ENCODE data around the gene ING2.
"Not testable (repeated sequence)": the region's sequence is repeated elsewhere in the genome, so short reads cannot be mapped to it uniquely, and the experiment has no call there.

ING2 gene

GRCh38 chr4:183550345-183551093, 45.7 kb downstream of the ING2 start:
- no peak for DNase-seq (ENCODE audit: low read depth)
- H3K4me3 ChIP-seq (replicated peaks; ENCODE audit: low read depth, low read length) = no peak overlapping the region
- TF ChIP-seq, protein P1, sequence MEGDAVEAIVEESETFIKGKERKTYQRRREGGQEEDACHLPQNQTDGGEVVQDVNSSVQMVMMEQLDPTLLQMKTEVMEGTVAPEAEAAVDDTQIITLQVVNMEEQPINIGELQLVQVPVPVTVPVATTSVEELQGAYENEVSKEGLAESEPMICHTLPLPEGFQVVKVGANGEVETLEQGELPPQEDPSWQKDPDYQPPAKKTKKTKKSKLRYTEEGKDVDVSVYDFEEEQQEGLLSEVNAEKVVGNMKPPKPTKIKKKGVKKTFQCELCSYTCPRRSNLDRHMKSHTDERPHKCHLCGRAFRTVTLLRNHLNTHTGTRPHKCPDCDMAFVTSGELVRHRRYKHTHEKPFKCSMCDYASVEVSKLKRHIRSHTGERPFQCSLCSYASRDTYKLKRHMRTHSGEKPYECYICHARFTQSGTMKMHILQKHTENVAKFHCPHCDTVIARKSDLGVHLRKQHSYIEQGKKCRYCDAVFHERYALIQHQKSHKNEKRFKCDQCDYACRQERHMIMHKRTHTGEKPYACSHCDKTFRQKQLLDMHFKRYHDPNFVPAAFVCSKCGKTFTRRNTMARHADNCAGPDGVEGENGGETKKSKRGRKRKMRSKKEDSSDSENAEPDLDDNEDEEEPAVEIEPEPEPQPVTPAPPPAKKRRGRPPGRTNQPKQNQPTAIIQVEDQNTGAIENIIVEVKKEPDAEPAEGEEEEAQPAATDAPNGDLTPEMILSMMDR (IDR thresholded peaks at IDR 0.05; ENCODE audit: low read length, missing control alignments) = no peak

- DNase-seq (ENCODE audit: low read depth) = no peak
- TF ChIP-seq, protein P1 (IDR thresholded peaks at IDR 0.05; ENCODE audit: low read length, missing control alignments) = no peak
- H3K4me3 ChIP-seq (replicated peaks; ENCODE audit: low read depth, low read length) = no peak overlapping the region
These were observed 47.7 kb downstream of the ING2 start for GRCh38 chr4:183552274-183553146.

DNA sequence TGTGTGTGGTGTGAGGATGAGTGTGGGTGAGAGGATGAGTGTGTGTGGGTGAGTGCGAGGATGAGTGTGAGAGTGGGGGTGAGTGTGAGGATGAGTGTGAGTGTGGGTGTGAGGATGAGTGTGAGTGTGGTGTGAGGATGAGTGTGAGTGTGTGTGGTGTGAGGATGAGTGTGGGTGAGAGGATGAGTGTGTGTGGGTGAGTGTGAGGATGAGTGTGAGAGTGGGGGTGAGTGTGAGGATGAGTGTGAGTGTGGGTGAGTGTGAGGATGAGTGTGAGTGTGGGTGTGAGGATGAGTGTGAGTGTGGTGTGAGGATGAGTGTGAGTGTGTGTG, 48.3 kb downstream of the ING2 start:
- not testable (repeated sequence) for H3K4me3 ChIP-seq (replicated peaks; ENCODE audit: low read depth, low read length); DNase-seq (ENCODE audit: low read depth)

DNA sequence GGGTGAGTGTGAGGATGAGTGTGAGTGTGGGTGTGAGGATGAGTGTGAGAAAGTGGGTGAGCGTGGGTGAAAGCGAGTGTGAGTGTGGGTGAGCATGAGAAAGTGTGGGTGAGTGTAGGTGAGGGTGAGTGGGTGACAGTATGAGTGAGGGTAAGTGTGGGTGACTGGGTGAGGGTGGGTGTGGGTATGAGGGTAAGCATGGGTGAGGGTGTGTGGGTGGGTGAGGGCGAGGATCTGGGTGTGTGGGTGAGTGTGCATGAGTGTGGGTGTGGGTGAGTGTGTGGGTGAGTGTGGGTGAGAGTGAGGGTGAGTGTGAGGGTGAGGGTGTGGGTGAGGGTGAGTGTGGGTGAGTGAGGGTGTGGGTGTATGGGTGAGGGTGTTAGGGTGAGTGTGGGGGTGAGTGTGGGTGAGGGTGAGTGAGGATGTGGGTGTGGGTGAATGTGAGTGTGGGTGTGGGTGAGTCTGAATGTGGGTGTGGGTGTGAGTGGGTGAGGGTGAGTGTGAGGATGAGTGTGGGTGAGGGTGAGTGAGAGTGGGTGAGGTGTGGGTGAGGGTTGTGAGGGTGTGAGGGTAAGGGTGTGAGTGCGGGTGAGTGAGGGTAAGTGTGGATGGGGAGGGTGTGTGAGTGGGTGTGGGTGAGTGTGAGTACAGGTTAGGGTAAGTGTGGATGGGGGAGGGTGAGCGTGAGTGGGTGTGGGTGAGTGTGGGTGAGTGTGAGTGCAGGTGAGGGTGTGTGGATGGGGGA, 48.9 kb downstream of the ING2 start:
- TF ChIP-seq, protein P1 (IDR thresholded peaks at IDR 0.05; ENCODE audit: low read length, missing control alignments) = no peak
- no peak for DNase-seq (ENCODE audit: low read depth)
- no peak overlapping the region for H3K4me3 ChIP-seq (replicated peaks; ENCODE audit: low read depth, low read length)

- DNase-seq (ENCODE audit: low read depth) = no peak
- TF ChIP-seq, protein P1 (IDR thresholded peaks at IDR 0.05; ENCODE audit: low read length, missing control alignments) = no peak
- no peak overlapping the region for H3K4me3 ChIP-seq (replicated peaks; ENCODE audit: low read depth, low read length)
These were observed 49.5 kb downstream of the ING2 start for GRCh38 chr4:183554346-183554686.

- TF ChIP-seq, protein P1 (IDR thresholded peaks at IDR 0.05; ENCODE audit: low read length, missing control alignments) = no peak
- no peak for DNase-seq (ENCODE audit: low read depth)
- H3K4me3 ChIP-seq (replicated peaks; ENCODE audit: low read depth, low read length) = no peak overlapping the region
These were observed 50.2 kb downstream of the ING2 start for GRCh38 chr4:183554878-183555585.
